Urinary bladder (tissue), 4 donors: ENCODE data around the gene MYLIP. TPM values are rescaled to one million over a fixed set of nuclear protein-coding genes. Genes with fewer than 3 reads are reported as not detected.

Experiments
- DNase-seq: peaks from one replicate; pipeline ENCODE4 v3.0.0-alpha.2; 2015; ENCODE audit errors: extremely low spot score
- H3K27ac ChIP-seq: one replicate; pipeline ENCODE4 v1.5.1; 2013; ENCODE audit warnings: low read depth, mild to moderate bottlenecking, moderate library complexity
- H3K36me3 ChIP-seq: one replicate; pipeline ENCODE4 v1.6.1; 2013; ENCODE audit warnings: mild to moderate bottlenecking, moderate library complexity; ENCODE audit not compliant: insufficient read depth
- H3K4me1 ChIP-seq: one replicate; pipeline ENCODE4 v1.6.1; 2013; ENCODE audit warnings: mild to moderate bottlenecking, moderate library complexity; ENCODE audit not compliant: insufficient read depth
- H3K4me3 ChIP-seq: one replicate; pipeline ENCODE4 v1.5.1; 2013; ENCODE audit warnings: low read depth, low read length
- WGBS: extraction: QIAGEN DNeasy Blood & Tissue Kit; methylation state at CpG from one replicate; pipeline ENCODE4 v1.1.7; 2013; 5-methylcytosine and 5-hydroxymethylcytosine counted together
- polyA plus RNA-seq: library from polyadenylated mRNA; stranded (reverse); fragments of 200-250 nt; gene quantifications from one replicate; pipeline ENCODE4 v1.2.3, GENCODE V29; 2013
- total RNA-seq: library from RNA; depleted of rRNA; stranded (reverse); fragments of >200 nt; gene quantifications from one replicate; pipeline ENCODE4 v1.2.3, GENCODE V29; 2014
- donor health status: healthy with polysubstance abuse.
- donor health status: healthy.

Gene MYLIP
- total and polyA plus RNA-seq, 2 donors: 40.6 to 53.8 TPM

- H3K27ac ChIP-seq: no peak overlapping the region
- no peak overlapping the region for H3K4me3 ChIP-seq
- no peaks in the 10 kb centered on the region for H3K4me1 ChIP-seq
- DNase-seq: no peak
- 94% methylated on average over 6 of the region's 6 CpGs for whole genome bisulfite sequencing
- no peaks in the 10 kb centered on the region for H3K36me3 ChIP-seq
These were observed 31.3 kb upstream of the MYLIP start for GRCh38 chr6:16097382-16098171.

GRCh38 chr6:16098211-16098610, 30.7 kb upstream of the MYLIP start:
- no peak overlapping the region for H3K27ac ChIP-seq
- H3K4me1 ChIP-seq: no peaks in the 10 kb centered on the region
- no peaks in the 10 kb centered on the region for H3K36me3 ChIP-seq
- DNase-seq: no peak
- WGBS: 70% methylated on average over 5 of the region's 5 CpGs
- no peak overlapping the region for H3K4me3 ChIP-seq

GRCh38 chr6:16102208-16102607, 26.7 kb upstream of the MYLIP start:
- DNase-seq: no peak
- H3K4me1 ChIP-seq: no peaks in the 10 kb centered on the region
- 65% methylated on average over 3 of the region's 3 CpGs for WGBS
- H3K4me3 ChIP-seq: no peak overlapping the region
- H3K27ac ChIP-seq: no peak overlapping the region
- no peaks in the 10 kb centered on the region for H3K36me3 ChIP-seq

GRCh38 chr6:16103722-16104121, 25.2 kb upstream of the MYLIP start:
- DNase-seq: no peak
- Histone ChIP-seq H3K27ac (no peak overlapping the region), H3K4me3 (no peak overlapping the region), H3K4me1 (no peaks in the 10 kb centered on the region), H3K36me3 (no peaks in the 10 kb centered on the region)
- 76% methylated on average over 7 of the region's 7 CpGs for WGBS

- Histone ChIP-seq H3K36me3 (no peaks in the 10 kb centered on the region), H3K4me1 (no peaks in the 10 kb centered on the region), H3K4me3 (no peak overlapping the region), H3K27ac (no peak overlapping the region)
- WGBS: 90% methylated on average over 12 of the region's 12 CpGs
- no peak for DNase-seq
These were observed 24.1 kb upstream of the MYLIP start for GRCh38 chr6:16104624-16105433.

GRCh38 chr6:16105854-16106253, 23.0 kb upstream of the MYLIP start:
- 57% methylated on average over 4 of the region's 4 CpGs for WGBS
- Histone ChIP-seq H3K27ac (no peak overlapping the region), H3K36me3 (no peaks in the 10 kb centered on the region), H3K4me1 (no peaks in the 10 kb centered on the region), H3K4me3 (no peak overlapping the region)
- no peak for DNase-seq

- 95% methylated on average over 8 of the region's 8 CpGs for WGBS
- no peak overlapping the region for H3K27ac ChIP-seq
- no peak overlapping the region for H3K4me3 ChIP-seq
- H3K4me1 ChIP-seq: no peaks in the 10 kb centered on the region
- H3K36me3 ChIP-seq: no peaks in the 10 kb centered on the region
- no peak for DNase-seq
These were observed 21.7 kb upstream of the MYLIP start for GRCh38 chr6:16106991-16107787.

GRCh38 chr6:16108419-16108818, 20.5 kb upstream of the MYLIP start:
- Histone ChIP-seq H3K4me1 (no peaks in the 10 kb centered on the region), H3K4me3 (no peak overlapping the region), H3K36me3 (no peaks in the 10 kb centered on the region), H3K27ac (no peak overlapping the region)
- 74% methylated on average over 5 of the region's 5 CpGs for WGBS
- DNase-seq: no peak

GRCh38 chr6:16108921-16109658, 19.8 kb upstream of the MYLIP start:
- WGBS: 42% methylated on average over 5 of the region's 5 CpGs
- DNase-seq: no peak
- Histone ChIP-seq H3K4me3 (no peak overlapping the region), H3K27ac (no peak overlapping the region), H3K4me1 (no peaks in the 10 kb centered on the region), H3K36me3 (no peaks in the 10 kb centered on the region)

- no peaks in the 10 kb centered on the region for H3K36me3 ChIP-seq
- no peak overlapping the region for H3K4me3 ChIP-seq
- no peak for DNase-seq
- no peak overlapping the region for H3K27ac ChIP-seq
- 51% methylated on average over 4 of the region's 4 CpGs for WGBS
- no peaks in the 10 kb centered on the region for H3K4me1 ChIP-seq
These were observed 19.1 kb upstream of the MYLIP start for GRCh38 chr6:16109659-16110305.

GRCh38 chr6:16118825-16119224, 10.1 kb upstream of the MYLIP start:
- H3K27ac ChIP-seq: no peak overlapping the region
- no peak overlapping the region for H3K4me3 ChIP-seq
- H3K36me3 ChIP-seq: no peaks in the 10 kb centered on the region
- 91% methylated on average over 4 of the region's 4 CpGs for WGBS
- H3K4me1 ChIP-seq: no peaks in the 10 kb centered on the region
- no peak for DNase-seq

- Histone ChIP-seq H3K36me3 (no peaks in the 10 kb centered on the region), H3K27ac (no peak overlapping the region), H3K4me1 (no peaks in the 10 kb centered on the region), H3K4me3 (no peak overlapping the region)
- 99% methylated on average over 3 of the region's 3 CpGs for WGBS
- DNase-seq: no peak
These were observed 7.5 kb upstream of the MYLIP start for GRCh38 chr6:16121339-16121738.

GRCh38 chr6:16122197-16122596, 6.7 kb upstream of the MYLIP start:
- Histone ChIP-seq H3K4me3 (no peak overlapping the region), H3K27ac (no peak overlapping the region), H3K36me3 (no peaks in the 10 kb centered on the region), H3K4me1 (no peaks in the 10 kb centered on the region)
- DNase-seq: no peak
